OCI-LY1 (cell line): ENCODE data around the gene LIG3.

Experiments used
- H2AFZ ChIP-seq: fragments of 200-600 bp; sonication (generic), shearing (Covaris generic); 2 replicates; pipeline ENCODE4 v1.6.0; 2014; ENCODE audit warnings: antibody characterized with exemption, mild to moderate bottlenecking, low read length
- H3F3A ChIP-seq: fragments of 200-600 bp; sonication (generic), shearing (Covaris generic); 2 replicates; pipeline ENCODE4 v1.6.0; 2014; ENCODE audit warnings: mild to moderate bottlenecking, antibody characterized with exemption, low read length, moderate library complexity; ENCODE audit not compliant: insufficient read depth
- H3K27ac ChIP-seq: fragments of 200-600 bp; sonication (generic); 2 replicates; pipeline ENCODE4 v1.5.1; 2014; ENCODE audit warnings: low read length, mixed run types, mild to moderate bottlenecking, low read depth; ENCODE audit not compliant: poor library complexity, severe bottlenecking
- H3K27me3 ChIP-seq: fragments of 200-600 bp; sonication (generic); 2 replicates; pipeline ENCODE4 v1.6.0; 2014; ENCODE audit warnings: antibody characterized with exemption, mild to moderate bottlenecking, low read length, moderate library complexity; ENCODE audit not compliant: insufficient read depth
- H3K36me3 ChIP-seq: fragments of 200-600 bp; sonication (generic); 2 replicates; pipeline ENCODE4 v1.6.1; 2014; ENCODE audit warnings: mild to moderate bottlenecking, antibody characterized with exemption, low read length, moderate library complexity, mixed read lengths; ENCODE audit not compliant: insufficient read depth
- H3K4me1 ChIP-seq: fragments of 200-600 bp; sonication (generic); 2 replicates; pipeline ENCODE4 v1.5.1; 2014; ENCODE audit warnings: mild to moderate bottlenecking, low read length, moderate library complexity; ENCODE audit not compliant: insufficient read depth, severe bottlenecking
- H3K4me2 ChIP-seq: fragments of 200-600 bp; sonication (generic), shearing (Covaris generic); 2 replicates; pipeline ENCODE4 v1.6.1; 2014; ENCODE audit warnings: low read length
- H3K4me3 ChIP-seq: fragments of 200-600 bp; sonication (generic); 2 replicates; pipeline ENCODE4 v1.5.1; 2014; ENCODE audit warnings: low read length, low read depth, mild to moderate bottlenecking, mixed read lengths; ENCODE audit not compliant: poor library complexity, severe bottlenecking
- H3K79me2 ChIP-seq: fragments of 200-600 bp; shearing (Covaris generic); 2 replicates; pipeline ENCODE4 v1.6.1; 2016; ENCODE audit warnings: mixed run types, low read length, mixed read lengths; ENCODE audit not compliant: insufficient read depth
- H3K9ac ChIP-seq: fragments of 200-600 bp; sonication (generic), shearing (Covaris generic); 2 replicates; pipeline ENCODE4 v1.6.1; 2014; ENCODE audit warnings: mild to moderate bottlenecking, low read length, mixed read lengths
- H3K9me2 ChIP-seq: fragments of 200-600 bp; sonication (generic), shearing (Covaris generic); 2 replicates; pipeline ENCODE4 v1.6.1; 2014; ENCODE audit warnings: low read depth, mild to moderate bottlenecking, low read length, mixed read lengths
- H3K9me3 ChIP-seq: fragments of 200-600 bp; shearing (Covaris generic); 2 replicates; pipeline ENCODE4 v1.6.1; 2014; ENCODE audit warnings: low read length, mixed read lengths
- H4K20me1 ChIP-seq: fragments of 200-600 bp; sonication (generic), shearing (Covaris generic); 2 replicates; pipeline ENCODE4 v1.6.0; 2016; ENCODE audit warnings: mild to moderate bottlenecking, low read length; ENCODE audit not compliant: insufficient read depth
- CTCF ChIP-seq: fragments of 200-600 bp; sonication (generic), shearing (Covaris generic); IDR thresholded peaks from 2 replicates; pipeline ENCODE4 v1.5.1; 2017; ENCODE audit warnings: mild to moderate bottlenecking, antibody characterized with exemption, low read length, moderate library complexity, mixed read lengths
- EZH2 ChIP-seq: fragments of 200-600 bp; sonication (generic), shearing (Covaris generic); IDR thresholded peaks from 2 replicates; pipeline ENCODE4 v1.8.0; 2017; ENCODE audit warnings: borderline replicate concordance, mixed run types, mild to moderate bottlenecking, antibody characterized with exemption, low read length, moderate library complexity, mixed read lengths

LIG3 gene

GRCh38 chr17:34990921-34991365 lies 10.6 kb downstream of the LIG3 start:
- H3K27ac ChIP-seq: no peak overlapping the region
- no peak overlapping the region for H3K4me3 ChIP-seq
- H3K9me3 ChIP-seq: no peaks in the 10 kb centered on the region
- no peak overlapping the region for H2AFZ ChIP-seq
- no peaks in the 10 kb centered on the region for H3K27me3 ChIP-seq
- H3K9me2 ChIP-seq: no peaks in the 10 kb centered on the region
- H3K79me2 ChIP-seq: no peaks in the 10 kb centered on the region
- TF ChIP-seq EZH2 (no peak), CTCF (no peak)
- H3K4me1 ChIP-seq: no peaks in the 10 kb centered on the region
- H3K9ac ChIP-seq: no peak overlapping the region
- no peak overlapping the region for H3K4me2 ChIP-seq
- no peaks in the 10 kb centered on the region for H4K20me1 ChIP-seq
- no peaks in the 10 kb centered on the region for H3F3A ChIP-seq
- peaks cover 77% of the 10 kb centered on the region for H3K36me3 ChIP-seq

- Histone ChIP-seq H4K20me1 (no peaks in the 10 kb centered on the region), H3K36me3 (peaks cover 80% of the 10 kb centered on the region), H3K4me3 (no peak overlapping the region), H2AFZ (no peak overlapping the region), H3K4me2 (no peak overlapping the region), H3K27ac (no peak overlapping the region), H3K9me2 (no peaks in the 10 kb centered on the region), H3K79me2 (no peaks in the 10 kb centered on the region), H3F3A (no peaks in the 10 kb centered on the region), H3K9ac (no peak overlapping the region), H3K27me3 (no peaks in the 10 kb centered on the region), H3K4me1 (no peaks in the 10 kb centered on the region), H3K9me3 (no peaks in the 10 kb centered on the region)
- TF ChIP-seq EZH2: no peak
- no peak for TF ChIP-seq CTCF
Observed at GRCh38 chr17:34991606-34992005, 11.3 kb downstream of the LIG3 start.

GRCh38 chr17:34993031-34993430 lies 12.7 kb downstream of the LIG3 start:
- Histone ChIP-seq H3K79me2 (no peaks in the 10 kb centered on the region), H4K20me1 (no peaks in the 10 kb centered on the region), H3K36me3 (peaks cover 84% of the 10 kb centered on the region), H3K4me2 (no peak overlapping the region), H3K9ac (no peak overlapping the region), H3K9me3 (no peaks in the 10 kb centered on the region), H3F3A (no peaks in the 10 kb centered on the region), H3K4me3 (no peak overlapping the region), H3K27me3 (no peaks in the 10 kb centered on the region), H3K9me2 (no peaks in the 10 kb centered on the region), H3K4me1 (no peaks in the 10 kb centered on the region), H3K27ac (no peak overlapping the region), H2AFZ (no peak overlapping the region)
- TF ChIP-seq EZH2: no peak
- no peak for TF ChIP-seq CTCF
